Measurements from ENCODE around the gene ACTG2.

The ACTG2 gene

DNA sequence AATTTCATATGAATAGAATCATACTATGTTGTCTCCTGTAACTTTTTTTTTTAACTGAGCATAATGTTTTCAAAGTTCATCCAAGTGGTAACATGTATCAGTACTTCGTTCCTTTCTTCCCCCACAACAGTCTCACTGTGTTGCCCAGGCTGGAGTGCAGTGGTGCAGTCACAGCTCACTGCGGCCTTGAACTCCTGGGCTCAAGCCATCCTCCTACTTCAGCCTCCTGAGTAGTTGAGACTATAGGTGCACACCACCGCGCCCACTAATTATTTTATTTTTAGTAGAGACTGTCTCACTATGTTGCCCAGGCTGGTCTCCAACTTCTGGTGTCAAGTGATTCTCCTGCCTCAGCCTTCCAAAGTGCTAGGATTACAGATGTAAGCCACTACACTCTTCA is 68.5 kb downstream of the ACTG2 start:
- no peaks in the 10 kb centered on the region for H3K27me3 ChIP-seq (ENCODE audit: insufficient read depth, poor library complexity, severe bottlenecking)
- H3K27ac ChIP-seq (replicated peaks): no peak overlapping the region
- no peak for DNase-seq (ENCODE audit: low read depth in 1 of 2, low spot score in 1 of 2)
- TF ChIP-seq CTCF (IDR thresholded peaks at IDR 0.05; ENCODE audit: insufficient read depth, low read length) (no peak), POLR2AphosphoS5 (IDR thresholded peaks at IDR 0.05; ENCODE audit: low read depth) (no peak), SPI1 (IDR thresholded peaks at IDR 0.05; ENCODE audit: borderline replicate concordance, low read depth) (no peak)
- H3K4me3 ChIP-seq (replicated peaks; ENCODE audit: insufficient read depth, low read length): no peak overlapping the region

- H3K27me3 ChIP-seq (ENCODE audit: insufficient read depth, poor library complexity, severe bottlenecking): no peaks in the 10 kb centered on the region
- H3K4me3 ChIP-seq (replicated peaks; ENCODE audit: insufficient read depth, low read length): no peak overlapping the region
- H3K27ac ChIP-seq (replicated peaks): no peak overlapping the region
- no peak for DNase-seq (ENCODE audit: low read depth in 1 of 2, low spot score in 1 of 2)
- TF ChIP-seq POLR2AphosphoS5 (IDR thresholded peaks at IDR 0.05; ENCODE audit: low read depth): no peak
- no peak for TF ChIP-seq GABPA (IDR thresholded peaks at IDR 0.05; ENCODE audit: low read depth)
- TF ChIP-seq, protein P1, sequence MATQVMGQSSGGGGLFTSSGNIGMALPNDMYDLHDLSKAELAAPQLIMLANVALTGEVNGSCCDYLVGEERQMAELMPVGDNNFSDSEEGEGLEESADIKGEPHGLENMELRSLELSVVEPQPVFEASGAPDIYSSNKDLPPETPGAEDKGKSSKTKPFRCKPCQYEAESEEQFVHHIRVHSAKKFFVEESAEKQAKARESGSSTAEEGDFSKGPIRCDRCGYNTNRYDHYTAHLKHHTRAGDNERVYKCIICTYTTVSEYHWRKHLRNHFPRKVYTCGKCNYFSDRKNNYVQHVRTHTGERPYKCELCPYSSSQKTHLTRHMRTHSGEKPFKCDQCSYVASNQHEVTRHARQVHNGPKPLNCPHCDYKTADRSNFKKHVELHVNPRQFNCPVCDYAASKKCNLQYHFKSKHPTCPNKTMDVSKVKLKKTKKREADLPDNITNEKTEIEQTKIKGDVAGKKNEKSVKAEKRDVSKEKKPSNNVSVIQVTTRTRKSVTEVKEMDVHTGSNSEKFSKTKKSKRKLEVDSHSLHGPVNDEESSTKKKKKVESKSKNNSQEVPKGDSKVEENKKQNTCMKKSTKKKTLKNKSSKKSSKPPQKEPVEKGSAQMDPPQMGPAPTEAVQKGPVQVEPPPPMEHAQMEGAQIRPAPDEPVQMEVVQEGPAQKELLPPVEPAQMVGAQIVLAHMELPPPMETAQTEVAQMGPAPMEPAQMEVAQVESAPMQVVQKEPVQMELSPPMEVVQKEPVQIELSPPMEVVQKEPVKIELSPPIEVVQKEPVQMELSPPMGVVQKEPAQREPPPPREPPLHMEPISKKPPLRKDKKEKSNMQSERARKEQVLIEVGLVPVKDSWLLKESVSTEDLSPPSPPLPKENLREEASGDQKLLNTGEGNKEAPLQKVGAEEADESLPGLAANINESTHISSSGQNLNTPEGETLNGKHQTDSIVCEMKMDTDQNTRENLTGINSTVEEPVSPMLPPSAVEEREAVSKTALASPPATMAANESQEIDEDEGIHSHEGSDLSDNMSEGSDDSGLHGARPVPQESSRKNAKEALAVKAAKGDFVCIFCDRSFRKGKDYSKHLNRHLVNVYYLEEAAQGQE (IDR thresholded peaks at IDR 0.05; ENCODE audit: insufficient replicate concordance, low read depth): no peak
- TF ChIP-seq SPI1 (IDR thresholded peaks at IDR 0.05; ENCODE audit: borderline replicate concordance, low read depth): no peak
- no peak for TF ChIP-seq CTCF (IDR thresholded peaks at IDR 0.05; ENCODE audit: insufficient read depth, low read length)
Measured at GRCh38 chr2:73961823-73962615, 69.2 kb downstream of the ACTG2 start.

DNA sequence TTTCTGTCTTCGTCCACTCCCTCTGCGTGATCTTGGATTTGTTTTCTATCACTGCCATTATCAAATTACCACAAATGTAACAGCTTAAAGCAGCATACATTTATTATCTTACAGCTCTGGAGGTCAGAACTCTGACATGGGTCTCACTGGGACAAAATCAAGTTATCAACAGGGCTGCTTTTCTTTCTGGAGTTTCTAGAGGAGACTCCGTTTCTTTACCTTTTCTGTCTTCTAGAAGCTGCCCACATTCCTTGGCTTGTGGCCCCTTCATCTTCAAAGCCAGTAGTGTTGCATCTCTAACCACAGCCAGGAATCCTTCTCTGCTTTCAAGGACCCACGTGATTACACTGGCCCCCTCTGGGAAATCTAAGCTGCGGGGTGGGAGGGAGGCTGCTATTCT is 70.0 kb downstream of the ACTG2 start:
- TF ChIP-seq POLR2AphosphoS5 (IDR thresholded peaks at IDR 0.05; ENCODE audit: low read depth) (no peak), GABPA (IDR thresholded peaks at IDR 0.05; ENCODE audit: low read depth) (no peak), CTCF (IDR thresholded peaks at IDR 0.05; ENCODE audit: insufficient read depth, low read length) (no peak), SPI1 (IDR thresholded peaks at IDR 0.05; ENCODE audit: borderline replicate concordance, low read depth) (no peak)
- TF ChIP-seq, protein P1 (IDR thresholded peaks at IDR 0.05; ENCODE audit: insufficient replicate concordance, low read depth): no peak
- Histone ChIP-seq H3K4me3 (replicated peaks; ENCODE audit: insufficient read depth, low read length) (no peak overlapping the region), H3K27ac (replicated peaks) (no peak overlapping the region), H3K27me3 (ENCODE audit: insufficient read depth, poor library complexity, severe bottlenecking) (no peaks in the 10 kb centered on the region)
- no peak for DNase-seq (ENCODE audit: low read depth in 1 of 2, low spot score in 1 of 2)
